Spinal cord (tissue), 10 donors: ENCODE results near the gene HMGXB4. TPM values are rescaled to one million over a fixed set of nuclear protein-coding genes. Genes with fewer than 3 reads are reported as not detected.

ENCODE experiments used
- DNase-seq, 6 donors: peaks; one replicate each; pipeline versions ENCODE4 v3.0.0 to v3.0.0-alpha.2; 2013 to 2015; ENCODE audit warnings: low spot score in 6 of 6, low read depth in 4 of 6
- H3K27ac ChIP-seq: one replicate; pipeline ENCODE4 v1.5.1; 2013; ENCODE audit warnings: low read depth, low read length, control low read depth
- H3K27me3 ChIP-seq: one replicate; pipeline ENCODE4 v1.6.1; 2013; ENCODE audit warnings: low read length; ENCODE audit not compliant: control insufficient read depth, insufficient read depth
- H3K36me3 ChIP-seq: one replicate; pipeline ENCODE4 v1.6.1; 2013; ENCODE audit warnings: low read length; ENCODE audit not compliant: control insufficient read depth, insufficient read depth
- H3K4me1 ChIP-seq: one replicate; pipeline ENCODE4 v1.6.1; 2013; ENCODE audit warnings: low read length; ENCODE audit not compliant: control insufficient read depth, insufficient read depth
- H3K4me3 ChIP-seq: one replicate; pipeline ENCODE4 v1.5.1; 2013; ENCODE audit warnings: low read depth, low read length, control low read depth
- H3K9me3 ChIP-seq: one replicate; pipeline ENCODE4 v1.6.1; 2013; ENCODE audit warnings: low read length; ENCODE audit not compliant: control insufficient read depth, insufficient read depth
- WGBS: methylation state at CpG from one replicate; pipeline ENCODE4 v1.1.5; 2013; ENCODE audit warnings: missing lambda C conversion rate; ENCODE audit not compliant: insufficient coverage; 5-methylcytosine and 5-hydroxymethylcytosine counted together
- long read RNA-seq, 4 donors: transcript quantifications; one replicate each; lab custom pipeline, GENCODE V29; 2026
- polyA plus RNA-seq, 2 donors: library from polyadenylated mRNA; unstranded; fragments of 120-200 nt; gene quantifications; one replicate each; pipeline ENCODE4 v1.2.1, GENCODE V29; 2013; ENCODE audit not compliant: insufficient read length in 2 of 2
- total RNA-seq, 2 donors: library from RNA; depleted of rRNA in 1 of 2; stranded (reverse); fragments of 120-200 nt in 1 of 2; fragments of >200 nt in 1 of 2; gene quantifications; one replicate each; pipeline versions ENCODE4 v1.2.3 to v1.2.4, GENCODE V29; 2013 to 2014
- donor health status: healthy.

The HMGXB4 gene, protein sequence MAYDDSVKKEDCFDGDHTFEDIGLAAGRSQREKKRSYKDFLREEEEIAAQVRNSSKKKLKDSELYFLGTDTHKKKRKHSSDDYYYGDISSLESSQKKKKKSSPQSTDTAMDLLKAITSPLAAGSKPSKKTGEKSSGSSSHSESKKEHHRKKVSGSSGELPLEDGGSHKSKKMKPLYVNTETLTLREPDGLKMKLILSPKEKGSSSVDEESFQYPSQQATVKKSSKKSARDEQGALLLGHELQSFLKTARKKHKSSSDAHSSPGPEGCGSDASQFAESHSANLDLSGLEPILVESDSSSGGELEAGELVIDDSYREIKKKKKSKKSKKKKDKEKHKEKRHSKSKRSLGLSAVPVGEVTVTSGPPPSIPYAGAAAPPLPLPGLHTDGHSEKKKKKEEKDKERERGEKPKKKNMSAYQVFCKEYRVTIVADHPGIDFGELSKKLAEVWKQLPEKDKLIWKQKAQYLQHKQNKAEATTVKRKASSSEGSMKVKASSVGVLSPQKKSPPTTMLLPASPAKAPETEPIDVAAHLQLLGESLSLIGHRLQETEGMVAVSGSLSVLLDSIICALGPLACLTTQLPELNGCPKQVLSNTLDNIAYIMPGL
- total RNA-seq (10 to 100 TPM; 13.9 to 20.8 TPM), polyA plus RNA-seq (10 to 100 TPM; 23.2 to 25.6 TPM)
- long read RNA-seq, donor 1, transcript HMGXB4-203 (4 exons, 1,257 nt): major isoform, 10 of 12 reads
- long read RNA-seq, donor 1, partial matches to known transcripts: 0 of 12 reads
- long read RNA-seq, donor 1, other reads (novel, unspliced or antisense): 0 of 12 reads
- long read RNA-seq, donor 2: 0 reads
- long read RNA-seq, donor 3, transcript HMGXB4-203 (4 exons, 1,257 nt): major isoform, 9 of 9 reads
- long read RNA-seq, donor 3, partial matches to known transcripts: 0 of 9 reads
- long read RNA-seq, donor 3, other reads (novel, unspliced or antisense): 0 of 9 reads
- long read RNA-seq, donor 4, partial matches to known transcripts: 0 of 3 reads
- long read RNA-seq, donor 4, other reads (novel, unspliced or antisense): 0 of 3 reads

GRCh38 chr22:35257321-35258190 is at the start of gene HMGXB4:
HMGXB4 (plus strand) TSS chr22:35257493; CDS start chr22:35262391, 4,898 bp downstream.
- peak; percentile 70 to 97 (median 86) for DNase-seq
- H3K4me3 ChIP-seq: peak within 1 kb of the TSS; percentile 65
- H3K27ac ChIP-seq: peak within 1 kb of the TSS; percentile 76
- H3K27me3 ChIP-seq: no peaks in the 10 kb centered on the region
- H3K9me3 ChIP-seq: no peaks in the 10 kb centered on the region
- WGBS: 0% methylated on average over 82 of the region's 84 CpGs
- peaks cover 6% of the 10 kb centered on the region for H3K36me3 ChIP-seq
- H3K4me1 ChIP-seq: peaks cover 7% of the 10 kb centered on the region

- H3K27ac ChIP-seq: no peak overlapping the region
- DNase-seq: no peak
- H3K4me1 ChIP-seq: no peaks in the 10 kb centered on the region
- no peaks in the 10 kb centered on the region for H3K36me3 ChIP-seq
- H3K9me3 ChIP-seq: no peaks in the 10 kb centered on the region
- WGBS: 73% methylated on average over 4 of the region's 4 CpGs
- no peaks in the 10 kb centered on the region for H3K27me3 ChIP-seq
- no peak overlapping the region for H3K4me3 ChIP-seq
These were observed 49.3 kb upstream of the HMGXB4 start for GRCh38 chr22:35208003-35208402.

- WGBS: 97% methylated on average over 5 of the region's 7 CpGs
- H3K4me3 ChIP-seq: no peak overlapping the region
- H3K9me3 ChIP-seq: no peaks in the 10 kb centered on the region
- H3K36me3 ChIP-seq: no peaks in the 10 kb centered on the region
- no peak overlapping the region for H3K27ac ChIP-seq
- no peaks in the 10 kb centered on the region for H3K4me1 ChIP-seq
- no peaks in the 10 kb centered on the region for H3K27me3 ChIP-seq
- DNase-seq: no peak
These were observed 48.1 kb upstream of the HMGXB4 start for GRCh38 chr22:35209203-35209602.

- 71% methylated on average over 2 of the region's 3 CpGs for WGBS
- H3K36me3 ChIP-seq: no peaks in the 10 kb centered on the region
These were observed 45.3 kb upstream of the HMGXB4 start for GRCh38 chr22:35212009-35212408.

GRCh38 chr22:35212996-35213395 is 44.3 kb upstream of the HMGXB4 start:
- WGBS: 55% methylated on average over 1 of the region's 3 CpGs
- no peak overlapping the region for H3K4me3 ChIP-seq
- H3K4me1 ChIP-seq: no peaks in the 10 kb centered on the region
- H3K36me3 ChIP-seq: no peaks in the 10 kb centered on the region
- no peaks in the 10 kb centered on the region for H3K9me3 ChIP-seq
- H3K27me3 ChIP-seq: no peaks in the 10 kb centered on the region
- H3K27ac ChIP-seq: no peak overlapping the region
- no peak for DNase-seq

More at GRCh38 chr22:35212009-35212408, 45.3 kb upstream of the HMGXB4 start:
- DNase-seq: no peak
- no peak overlapping the region for H3K27ac ChIP-seq
- H3K4me1 ChIP-seq: no peaks in the 10 kb centered on the region
- no peaks in the 10 kb centered on the region for H3K9me3 ChIP-seq
- no peak overlapping the region for H3K4me3 ChIP-seq
- no peaks in the 10 kb centered on the region for H3K27me3 ChIP-seq

GRCh38 chr22:35214968-35215367 is 42.3 kb upstream of the HMGXB4 start:
- Histone ChIP-seq H3K27me3 (no peaks in the 10 kb centered on the region), H3K9me3 (no peaks in the 10 kb centered on the region), H3K4me1 (no peaks in the 10 kb centered on the region), H3K27ac (no peak overlapping the region), H3K4me3 (no peak overlapping the region), H3K36me3 (no peaks in the 10 kb centered on the region)
- DNase-seq: no peak
- WGBS: 73% methylated on average over 2 of the region's 6 CpGs

DNA sequence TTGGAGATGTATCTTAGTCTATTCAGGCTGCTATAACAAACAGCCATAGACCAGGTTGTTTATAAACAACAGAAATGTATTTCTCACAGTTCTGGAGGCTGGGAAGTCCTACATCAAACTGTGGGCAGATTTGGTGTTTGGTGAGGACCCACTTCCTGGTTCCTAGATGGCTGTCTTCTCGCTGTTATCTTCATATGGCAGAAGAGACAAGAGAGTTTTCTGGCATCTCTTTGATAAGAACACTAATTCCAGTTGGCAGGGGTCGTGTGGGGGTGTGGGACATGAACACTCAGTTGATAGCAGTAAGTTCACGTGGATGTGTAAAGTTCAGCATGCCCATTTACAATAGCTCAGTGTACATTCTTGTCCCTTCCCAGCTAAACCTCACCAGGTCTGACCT is 41.3 kb upstream of the HMGXB4 start:
- H3K27me3 ChIP-seq: no peaks in the 10 kb centered on the region
- H3K9me3 ChIP-seq: no peaks in the 10 kb centered on the region
- H3K27ac ChIP-seq: no peak overlapping the region
- 94% methylated on average over 2 of the region's 3 CpGs for WGBS
- H3K4me1 ChIP-seq: no peaks in the 10 kb centered on the region
- no peaks in the 10 kb centered on the region for H3K36me3 ChIP-seq
- H3K4me3 ChIP-seq: no peak overlapping the region
- DNase-seq: no peak

GRCh38 chr22:35217527-35217926 is 39.8 kb upstream of the HMGXB4 start:
- Histone ChIP-seq H3K9me3 (no peaks in the 10 kb centered on the region), H3K4me1 (no peaks in the 10 kb centered on the region), H3K4me3 (no peak overlapping the region), H3K27me3 (no peaks in the 10 kb centered on the region), H3K36me3 (no peaks in the 10 kb centered on the region), H3K27ac (no peak overlapping the region)
- no peak for DNase-seq
- 60% methylated on average over 1 of the region's 2 CpGs for WGBS

DNA sequence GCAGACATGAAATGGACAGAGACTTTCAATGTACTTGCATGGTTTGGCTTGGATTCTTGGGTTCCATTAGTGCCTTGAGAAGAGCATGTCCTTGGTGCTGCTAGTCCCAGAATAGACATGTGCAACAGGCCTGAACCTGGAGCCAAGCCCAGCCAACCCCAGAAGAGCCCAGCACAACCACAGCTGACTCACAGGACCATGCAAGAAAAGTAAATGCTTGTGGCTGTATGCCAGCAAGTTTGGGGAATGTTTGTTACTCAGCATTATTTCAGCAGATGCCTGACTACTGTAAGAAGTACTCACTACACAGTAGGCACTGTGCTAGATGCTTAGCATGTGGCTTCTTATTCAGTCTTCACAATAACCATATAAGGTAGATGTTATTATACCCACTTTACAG is 39.2 kb upstream of the HMGXB4 start:
- no peaks in the 10 kb centered on the region for H3K4me1 ChIP-seq
- no peaks in the 10 kb centered on the region for H3K27me3 ChIP-seq
- DNase-seq: no peak
- H3K36me3 ChIP-seq: no peaks in the 10 kb centered on the region
- H3K27ac ChIP-seq: no peak overlapping the region
- H3K4me3 ChIP-seq: no peak overlapping the region
- H3K9me3 ChIP-seq: no peaks in the 10 kb centered on the region
